ENCODE measurements around the gene RELA. TPM values are rescaled to one million over a fixed set of nuclear protein-coding genes. Genes with fewer than 3 reads are reported as not detected.

The RELA gene
- total RNA-seq, 1 donor from 2014 or later, result 64.8 TPM

- Mint-ChIP-seq H3K4me1 (ENCODE audit: unreplicated experiment) (peaks cover 23% of the 10 kb centered on the region), H3K27ac (peak overlapping the region; percentile 25), H3K9me3 (no peaks in the 10 kb centered on the region), H3K4me3 (no peak overlapping the region), H3K27me3 (no peaks in the 10 kb centered on the region), H3K36me3 (peaks cover 25% of the 10 kb centered on the region)
- TF ChIP-seq CTCF (conservative IDR thresholded peaks at IDR 0.05), result no peak
- no peak for DNase-seq (ENCODE audit: extremely low spot score, unreplicated experiment)
Measured at GRCh38 chr11:65655570-65656332, 7.0 kb downstream of the RELA start.

- no peaks in the 10 kb centered on the region for H3K27me3 Mint-ChIP-seq
- H3K4me1 Mint-ChIP-seq (ENCODE audit: unreplicated experiment), result peaks cover 23% of the 10 kb centered on the region
- peak; percentile 64 for DNase-seq (ENCODE audit: extremely low spot score, unreplicated experiment)
- TF ChIP-seq CTCF (conservative IDR thresholded peaks at IDR 0.05), result no peak
- H3K4me3 Mint-ChIP-seq, result no peak overlapping the region
- no peaks in the 10 kb centered on the region for H3K9me3 Mint-ChIP-seq
- H3K36me3 Mint-ChIP-seq, result peaks cover 21% of the 10 kb centered on the region
- H3K27ac Mint-ChIP-seq, result peak overlapping the region; percentile 55
Measured at GRCh38 chr11:65654375-65655349, 8.1 kb downstream of the RELA start.

GRCh38 chr11:65653229-65654225 lies 9.2 kb downstream of the RELA start:
- Mint-ChIP-seq H3K36me3 (peaks cover 12% of the 10 kb centered on the region), H3K27ac (peak overlapping the region; percentile 98), H3K4me3 (peak overlapping the region; percentile 92), H3K27me3 (no peaks in the 10 kb centered on the region), H3K4me1 (ENCODE audit: unreplicated experiment) (peaks cover 23% of the 10 kb centered on the region), H3K9me3 (no peaks in the 10 kb centered on the region)
- DNase-seq (ENCODE audit: extremely low spot score, unreplicated experiment), result no peak
- no peak for TF ChIP-seq CTCF (conservative IDR thresholded peaks at IDR 0.05)

- H3K27me3 Mint-ChIP-seq, result no peaks in the 10 kb centered on the region
- DNase-seq (ENCODE audit: extremely low spot score, unreplicated experiment), result peak; percentile 95
Measured at GRCh38 chr11:65652511-65653228, 10.0 kb downstream of the RELA start.

More at GRCh38 chr11:65652511-65653228, 10.0 kb downstream of the RELA start:
- Mint-ChIP-seq H3K9me3 (no peaks in the 10 kb centered on the region), H3K36me3 (peaks cover 12% of the 10 kb centered on the region), H3K4me3 (peak overlapping the region; percentile 92), H3K4me1 (ENCODE audit: unreplicated experiment) (peaks cover 23% of the 10 kb centered on the region), H3K27ac (peak overlapping the region; percentile 99)
- peak; percentile 14 for TF ChIP-seq CTCF (conservative IDR thresholded peaks at IDR 0.05)

All from type B pancreatic cell (in vitro differentiated cells).